IPS-18a (cell line): ENCODE measurements around the gene SASH1.

Source experiments
- H3K27ac ChIP-seq: one replicate; pipeline ENCODE4 v1.5.1; 2013; ENCODE audit warnings: low read length
- H3K27me3 ChIP-seq: one replicate; pipeline ENCODE4 v1.6.1; 2013; ENCODE audit warnings: mild to moderate bottlenecking, low read length; ENCODE audit not compliant: control insufficient read depth, insufficient read depth
- H3K36me3 ChIP-seq: one replicate; pipeline ENCODE4 v1.6.1; 2013; ENCODE audit warnings: low read depth, low read length; ENCODE audit not compliant: control insufficient read depth
- H3K4me1 ChIP-seq: one replicate; pipeline ENCODE4 v1.6.1; 2013; ENCODE audit warnings: low read depth, low read length; ENCODE audit not compliant: control insufficient read depth
- H3K4me3 ChIP-seq: one replicate; pipeline ENCODE4 v1.5.1; 2013; ENCODE audit warnings: low read length
- H3K9ac ChIP-seq: one replicate; pipeline ENCODE4 v1.6.1; 2013; ENCODE audit warnings: mild to moderate bottlenecking, low read length, moderate library complexity
- H3K9me3 ChIP-seq: one replicate; pipeline ENCODE4 v1.6.1; 2013; ENCODE audit warnings: low read depth, low read length; ENCODE audit not compliant: control insufficient read depth

SASH1 gene

GRCh38 chr6:148311966-148312669, 30.5 kb upstream of the SASH1 start:
- Histone ChIP-seq H3K36me3 (no peaks in the 10 kb centered on the region), H3K27me3 (no peaks in the 10 kb centered on the region), H3K4me3 (no peak overlapping the region), H3K9me3 (no peaks in the 10 kb centered on the region), H3K9ac (no peak overlapping the region), H3K27ac (no peak overlapping the region), H3K4me1 (peaks cover 6% of the 10 kb centered on the region)

GRCh38 chr6:148313488-148313887, 29.1 kb upstream of the SASH1 start:
- Histone ChIP-seq H3K4me3 (no peak overlapping the region), H3K27me3 (no peaks in the 10 kb centered on the region), H3K9me3 (no peaks in the 10 kb centered on the region), H3K4me1 (peaks cover 6% of the 10 kb centered on the region), H3K9ac (no peak overlapping the region), H3K36me3 (no peaks in the 10 kb centered on the region), H3K27ac (no peak overlapping the region)

- Histone ChIP-seq H3K4me1 (peaks cover 6% of the 10 kb centered on the region), H3K9me3 (no peaks in the 10 kb centered on the region), H3K9ac (no peak overlapping the region), H3K36me3 (no peaks in the 10 kb centered on the region), H3K27me3 (no peaks in the 10 kb centered on the region), H3K4me3 (no peak overlapping the region), H3K27ac (no peak overlapping the region)
These were observed 26.3 kb upstream of the SASH1 start for GRCh38 chr6:148316308-148316707.

GRCh38 chr6:148317051-148317450, 25.6 kb upstream of the SASH1 start:
- Histone ChIP-seq H3K9me3 (no peaks in the 10 kb centered on the region), H3K27ac (no peak overlapping the region), H3K4me3 (no peak overlapping the region), H3K27me3 (no peaks in the 10 kb centered on the region), H3K4me1 (peaks cover 6% of the 10 kb centered on the region), H3K36me3 (no peaks in the 10 kb centered on the region), H3K9ac (no peak overlapping the region)

- Histone ChIP-seq H3K27ac (no peak overlapping the region), H3K27me3 (no peaks in the 10 kb centered on the region), H3K4me1 (peaks cover 6% of the 10 kb centered on the region), H3K9ac (no peak overlapping the region), H3K9me3 (no peaks in the 10 kb centered on the region), H3K4me3 (no peak overlapping the region), H3K36me3 (no peaks in the 10 kb centered on the region)
These were observed 24.9 kb upstream of the SASH1 start for GRCh38 chr6:148317739-148318138.

DNA sequence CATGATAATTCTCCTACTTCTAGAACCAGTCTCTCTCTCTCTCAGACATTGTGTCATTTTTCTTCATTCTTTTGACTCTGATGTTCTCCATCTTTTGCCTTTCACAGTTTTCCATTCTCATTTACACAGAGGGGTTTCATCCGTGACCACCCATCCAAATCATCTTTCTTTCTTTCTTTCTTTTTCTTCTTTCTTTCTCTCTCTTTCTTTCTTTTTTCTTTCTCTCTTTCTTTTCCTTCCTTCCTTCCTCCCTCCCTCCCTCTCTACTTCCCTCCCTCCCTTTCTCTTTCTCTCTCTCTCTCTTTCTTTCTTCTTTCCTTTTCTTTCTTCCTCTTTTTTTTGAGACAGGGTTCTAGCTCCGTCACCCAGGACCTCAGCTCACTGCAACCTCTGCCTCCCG, 19.9 kb upstream of the SASH1 start:
- H3K9me3 ChIP-seq = no peaks in the 10 kb centered on the region
- no peak overlapping the region for H3K4me3 ChIP-seq
- no peak overlapping the region for H3K27ac ChIP-seq
- no peaks in the 10 kb centered on the region for H3K36me3 ChIP-seq
- no peaks in the 10 kb centered on the region for H3K27me3 ChIP-seq
- no peaks in the 10 kb centered on the region for H3K4me1 ChIP-seq
- H3K9ac ChIP-seq = no peak overlapping the region

DNA sequence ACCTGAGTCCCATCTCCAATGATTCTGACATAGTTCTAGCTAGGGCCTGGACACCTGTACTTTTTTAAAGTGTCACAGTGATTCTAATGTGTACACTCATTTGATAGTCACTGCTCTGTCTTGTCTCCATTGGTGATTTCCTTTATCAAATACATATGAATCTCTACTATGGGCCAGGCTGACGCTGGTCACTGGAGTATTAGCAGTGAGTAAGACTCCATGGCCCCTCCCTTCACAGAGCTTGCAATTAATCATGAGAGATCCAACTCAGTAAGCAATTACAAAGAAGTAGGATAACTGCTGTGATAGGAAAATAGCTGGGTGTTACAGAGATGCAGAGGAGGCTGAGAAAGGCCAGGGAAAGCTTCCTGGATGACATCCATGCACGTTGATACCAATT, 19.3 kb upstream of the SASH1 start:
- Histone ChIP-seq H3K9me3 (no peaks in the 10 kb centered on the region), H3K4me3 (no peak overlapping the region), H3K27me3 (no peaks in the 10 kb centered on the region), H3K36me3 (no peaks in the 10 kb centered on the region), H3K27ac (no peak overlapping the region), H3K4me1 (no peaks in the 10 kb centered on the region), H3K9ac (no peak overlapping the region)

DNA sequence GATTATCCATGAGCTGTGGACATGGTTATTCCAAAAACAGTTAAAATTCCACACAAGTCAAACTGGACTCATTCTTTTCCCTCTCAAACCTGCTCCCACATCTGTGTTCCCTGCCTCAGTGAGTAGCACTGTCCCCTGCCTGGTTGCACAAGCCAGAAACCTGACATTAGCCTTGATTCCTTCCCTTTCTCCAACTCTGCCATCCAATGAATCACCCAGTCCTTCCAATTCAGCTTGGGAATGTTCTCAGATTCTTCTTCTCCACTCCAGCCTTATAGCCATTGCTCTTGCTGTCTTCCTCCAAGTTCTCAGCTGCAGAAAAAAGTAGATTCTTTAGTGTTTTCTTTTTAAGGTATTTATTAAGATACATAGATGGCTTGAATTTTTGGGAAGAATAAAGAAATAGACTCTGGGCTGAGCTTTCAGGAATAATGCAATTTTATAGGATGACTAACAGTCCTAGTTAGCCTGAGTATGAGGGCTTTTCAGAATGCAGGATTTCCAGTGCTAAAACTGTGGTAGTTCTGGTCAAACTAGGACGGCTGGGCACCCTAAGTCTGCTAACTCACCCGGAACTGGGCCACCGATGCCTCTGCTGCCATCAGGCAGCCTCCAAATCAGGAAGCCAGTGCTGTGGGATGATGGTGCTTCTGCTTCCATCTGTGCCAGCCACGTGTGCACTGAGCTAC, 18.2 kb upstream of the SASH1 start:
- Histone ChIP-seq H3K27me3 (no peaks in the 10 kb centered on the region), H3K36me3 (no peaks in the 10 kb centered on the region), H3K9ac (no peak overlapping the region), H3K27ac (no peak overlapping the region), H3K9me3 (no peaks in the 10 kb centered on the region), H3K4me3 (no peak overlapping the region), H3K4me1 (no peaks in the 10 kb centered on the region)

- Histone ChIP-seq H3K36me3 (no peaks in the 10 kb centered on the region), H3K27me3 (no peaks in the 10 kb centered on the region), H3K4me1 (no peaks in the 10 kb centered on the region), H3K4me3 (no peak overlapping the region), H3K27ac (no peak overlapping the region), H3K9me3 (no peaks in the 10 kb centered on the region), H3K9ac (no peak overlapping the region)
These were observed 17.1 kb upstream of the SASH1 start for GRCh38 chr6:148325316-148326068.

GRCh38 chr6:148328876-148329555, 13.6 kb upstream of the SASH1 start:
- Histone ChIP-seq H3K9ac (no peak overlapping the region), H3K4me3 (no peak overlapping the region), H3K4me1 (no peaks in the 10 kb centered on the region), H3K27ac (no peak overlapping the region), H3K36me3 (no peaks in the 10 kb centered on the region), H3K27me3 (no peaks in the 10 kb centered on the region), H3K9me3 (no peaks in the 10 kb centered on the region)

GRCh38 chr6:148329596-148330381, 12.8 kb upstream of the SASH1 start:
- no peaks in the 10 kb centered on the region for H3K27me3 ChIP-seq
- H3K36me3 ChIP-seq = no peaks in the 10 kb centered on the region
- no peak overlapping the region for H3K9ac ChIP-seq
- H3K4me3 ChIP-seq = no peak overlapping the region
- H3K4me1 ChIP-seq = no peaks in the 10 kb centered on the region
- H3K27ac ChIP-seq = no peak overlapping the region
- H3K9me3 ChIP-seq = no peaks in the 10 kb centered on the region
